ENCODE data around the gene VAMP8. TPM values are rescaled to one million over a fixed set of nuclear protein-coding genes. Genes with fewer than 3 reads are reported as not detected.
A peak's percentile ranks its signal among the peaks of the same experiment; 100 is the strongest.

Gene VAMP8
- polyA plus RNA-seq, 2 donors, result 337 to 430 TPM

GRCh38 chr2:85577063-85577385 is 362 bp upstream of the VAMP8 start:
- Histone ChIP-seq H3K4me1 (ENCODE audit: control insufficient read depth in 2 of 2, insufficient read depth in 2 of 2, low read length in 1 of 2) (peaks cover 3 to 8% of the 10 kb centered on the region in 2 donors), H3K9me3 (ENCODE audit: control insufficient read depth in 2 of 2, insufficient read depth in 1 of 2, low read depth in 1 of 2, low read length in 1 of 2) (no peaks in the 10 kb centered on the region), H3K27ac (ENCODE audit: low read depth in 2 of 2, low read length in 1 of 2) (peak overlapping the region; percentile 82 to 98), H3K27me3 (ENCODE audit: control insufficient read depth in 1 of 2, insufficient read depth in 2 of 2, low read length in 2 of 2) (no peaks in the 10 kb centered on the region), H3K4me3 (ENCODE audit: low read depth in 1 of 2, low read length in 2 of 2) (peak overlapping the region in 1 of 2 donors; percentile 89), H3K36me3 (ENCODE audit: control insufficient read depth in 2 of 2, insufficient read depth in 2 of 2, low read length in 1 of 2) (peaks cover 0 to 7% of the 10 kb centered on the region in 2 donors)
- WGBS, 2 donors, result 35 to 43% methylated on average over 3 of the region's 3 CpGs

GRCh38 chr2:85578243-85579180 is 1.1 kb downstream of the VAMP8 start:
- Histone ChIP-seq H3K9me3 (ENCODE audit: control insufficient read depth in 2 of 2, insufficient read depth in 1 of 2, low read depth in 1 of 2, low read length in 1 of 2) (no peaks in the 10 kb centered on the region), H3K4me1 (ENCODE audit: control insufficient read depth in 2 of 2, insufficient read depth in 2 of 2, low read length in 1 of 2) (peaks cover 3 to 8% of the 10 kb centered on the region in 2 donors), H3K27ac (ENCODE audit: low read depth in 2 of 2, low read length in 1 of 2) (peak overlapping the region; percentile 82 to 98), H3K36me3 (ENCODE audit: control insufficient read depth in 2 of 2, insufficient read depth in 2 of 2, low read length in 1 of 2) (peaks cover 6 to 7% of the 10 kb centered on the region in 2 donors), H3K4me3 (ENCODE audit: low read depth in 1 of 2, low read length in 2 of 2) (peak overlapping the region; percentile 66 to 89), H3K27me3 (ENCODE audit: control insufficient read depth in 1 of 2, insufficient read depth in 2 of 2, low read length in 2 of 2) (no peaks in the 10 kb centered on the region)
- WGBS, 2 donors, result 23 to 28% methylated on average over 19 of the region's 19 CpGs

GRCh38 chr2:85579266-85579935 is 2.0 kb downstream of the VAMP8 start:
- H3K4me1 ChIP-seq (ENCODE audit: control insufficient read depth in 2 of 2, insufficient read depth in 2 of 2, low read length in 1 of 2), result peaks cover 3 to 12% of the 10 kb centered on the region in 2 donors
- H3K9me3 ChIP-seq (ENCODE audit: control insufficient read depth in 2 of 2, insufficient read depth in 1 of 2, low read depth in 1 of 2, low read length in 1 of 2), result no peaks in the 10 kb centered on the region
- peak overlapping the region; percentile 82 to 98 for H3K27ac ChIP-seq (ENCODE audit: low read depth in 2 of 2, low read length in 1 of 2)
- WGBS, 2 donors, result 40 to 42% methylated on average over 6 of the region's 6 CpGs
- peaks cover 6 to 7% of the 10 kb centered on the region in 2 donors for H3K36me3 ChIP-seq (ENCODE audit: control insufficient read depth in 2 of 2, insufficient read depth in 2 of 2, low read length in 1 of 2)
- peak overlapping the region in 1 of 2 donors; percentile 89 for H3K4me3 ChIP-seq (ENCODE audit: low read depth in 1 of 2, low read length in 2 of 2)
- no peaks in the 10 kb centered on the region for H3K27me3 ChIP-seq (ENCODE audit: control insufficient read depth in 1 of 2, insufficient read depth in 2 of 2, low read length in 2 of 2)

- Histone ChIP-seq H3K4me3 (ENCODE audit: low read depth in 1 of 2, low read length in 2 of 2) (no peak overlapping the region), H3K36me3 (ENCODE audit: control insufficient read depth in 2 of 2, insufficient read depth in 2 of 2, low read length in 1 of 2) (peaks cover 6 to 7% of the 10 kb centered on the region in 2 donors), H3K27ac (ENCODE audit: low read depth in 2 of 2, low read length in 1 of 2) (no peak overlapping the region), H3K9me3 (ENCODE audit: control insufficient read depth in 2 of 2, insufficient read depth in 1 of 2, low read depth in 1 of 2, low read length in 1 of 2) (no peaks in the 10 kb centered on the region), H3K4me1 (ENCODE audit: control insufficient read depth in 2 of 2, insufficient read depth in 2 of 2, low read length in 1 of 2) (peaks cover 3 to 14% of the 10 kb centered on the region in 2 donors), H3K27me3 (ENCODE audit: control insufficient read depth in 1 of 2, insufficient read depth in 2 of 2, low read length in 2 of 2) (no peaks in the 10 kb centered on the region)
- 79 to 81% methylated on average over 3 of the region's 3 CpGs for WGBS, 2 donors
These were observed 2.8 kb downstream of the VAMP8 start for GRCh38 chr2:85580206-85580605.

GRCh38 chr2:85582492-85582891 is 5.1 kb downstream of the VAMP8 start:
- Histone ChIP-seq H3K4me3 (ENCODE audit: low read depth in 1 of 2, low read length in 2 of 2) (no peak overlapping the region), H3K27ac (ENCODE audit: low read depth in 2 of 2, low read length in 1 of 2) (no peak overlapping the region), H3K9me3 (ENCODE audit: control insufficient read depth in 2 of 2, insufficient read depth in 1 of 2, low read depth in 1 of 2, low read length in 1 of 2) (no peaks in the 10 kb centered on the region), H3K27me3 (ENCODE audit: control insufficient read depth in 1 of 2, insufficient read depth in 2 of 2, low read length in 2 of 2) (no peaks in the 10 kb centered on the region), H3K36me3 (ENCODE audit: control insufficient read depth in 2 of 2, insufficient read depth in 2 of 2, low read length in 1 of 2) (peaks cover 6 to 7% of the 10 kb centered on the region in 2 donors), H3K4me1 (ENCODE audit: control insufficient read depth in 2 of 2, insufficient read depth in 2 of 2, low read length in 1 of 2) (peaks cover 3 to 19% of the 10 kb centered on the region in 2 donors)
- WGBS, 2 donors, result 70 to 74% methylated on average over 1 of the region's 1 CpG

GRCh38 chr2:85583667-85584353 is 6.4 kb downstream of the VAMP8 start:
- peak overlapping the region; percentile 53 to 55 for H3K4me3 ChIP-seq (ENCODE audit: low read depth in 1 of 2, low read length in 2 of 2)
- H3K27ac ChIP-seq (ENCODE audit: low read depth in 2 of 2, low read length in 1 of 2), result peak overlapping the region; percentile 89 to 97
- peaks cover 6 to 7% of the 10 kb centered on the region in 2 donors for H3K36me3 ChIP-seq (ENCODE audit: control insufficient read depth in 2 of 2, insufficient read depth in 2 of 2, low read length in 1 of 2)
- H3K4me1 ChIP-seq (ENCODE audit: control insufficient read depth in 2 of 2, insufficient read depth in 2 of 2, low read length in 1 of 2), result peaks cover 3 to 20% of the 10 kb centered on the region in 2 donors
- 20 to 29% methylated on average over 16 of the region's 16 CpGs for WGBS, 2 donors
- no peaks in the 10 kb centered on the region for H3K9me3 ChIP-seq (ENCODE audit: control insufficient read depth in 2 of 2, insufficient read depth in 1 of 2, low read depth in 1 of 2, low read length in 1 of 2)
- no peaks in the 10 kb centered on the region for H3K27me3 ChIP-seq (ENCODE audit: control insufficient read depth in 1 of 2, insufficient read depth in 2 of 2, low read length in 2 of 2)

GRCh38 chr2:85584354-85584856 is 7.0 kb downstream of the VAMP8 start, which contains the start of gene VAMP5:
TSS of gene VAMP5 (plus strand) at chr2:85584431. CDS start at chr2:85584491, 60 bp downstream.
- peaks cover under 1 to 15% of the 10 kb centered on the region in 2 donors for H3K4me1 ChIP-seq (ENCODE audit: control insufficient read depth in 2 of 2, insufficient read depth in 2 of 2, low read length in 1 of 2)
- peaks cover 6 to 7% of the 10 kb centered on the region in 2 donors for H3K36me3 ChIP-seq (ENCODE audit: control insufficient read depth in 2 of 2, insufficient read depth in 2 of 2, low read length in 1 of 2)
- H3K9me3 ChIP-seq (ENCODE audit: control insufficient read depth in 2 of 2, insufficient read depth in 1 of 2, low read depth in 1 of 2, low read length in 1 of 2), result no peaks in the 10 kb centered on the region
- 4 to 6% methylated on average over 48 to 52 of the region's 52 CpGs for WGBS, 2 donors
- peak within 1 kb of the TSS; percentile 53 to 55 for H3K4me3 ChIP-seq (ENCODE audit: low read depth in 1 of 2, low read length in 2 of 2)
- H3K27ac ChIP-seq (ENCODE audit: low read depth in 2 of 2, low read length in 1 of 2), result peak within 1 kb of the TSS; percentile 89 to 97
- no peaks in the 10 kb centered on the region for H3K27me3 ChIP-seq (ENCODE audit: control insufficient read depth in 1 of 2, insufficient read depth in 2 of 2, low read length in 2 of 2)

- peak overlapping the region; percentile 53 to 55 for H3K4me3 ChIP-seq (ENCODE audit: low read depth in 1 of 2, low read length in 2 of 2)
- no peaks in the 10 kb centered on the region for H3K9me3 ChIP-seq (ENCODE audit: control insufficient read depth in 2 of 2, insufficient read depth in 1 of 2, low read depth in 1 of 2, low read length in 1 of 2)
- 22 to 23% methylated on average over 9 of the region's 9 CpGs for WGBS, 2 donors
- peaks cover 0 to 16% of the 10 kb centered on the region in 2 donors for H3K4me1 ChIP-seq (ENCODE audit: control insufficient read depth in 2 of 2, insufficient read depth in 2 of 2, low read length in 1 of 2)
- H3K27ac ChIP-seq (ENCODE audit: low read depth in 2 of 2, low read length in 1 of 2), result peak overlapping the region; percentile 89 to 97
- H3K27me3 ChIP-seq (ENCODE audit: control insufficient read depth in 1 of 2, insufficient read depth in 2 of 2, low read length in 2 of 2), result no peaks in the 10 kb centered on the region
- H3K36me3 ChIP-seq (ENCODE audit: control insufficient read depth in 2 of 2, insufficient read depth in 2 of 2, low read length in 1 of 2), result peaks cover 6 to 7% of the 10 kb centered on the region in 2 donors
These were observed 7.7 kb downstream of the VAMP8 start for GRCh38 chr2:85584857-85585780.

Measured in esophagus (tissue), 2 donors.